ENCODE results near the gene SIRT7. TPM values are rescaled to one million over a fixed set of nuclear protein-coding genes. Genes with fewer than 3 reads are reported as not detected.

The SIRT7 gene
- total and polyA plus RNA-seq, 8 donors, result 11.6 to 37.9 (median 13.2) TPM

DNA sequence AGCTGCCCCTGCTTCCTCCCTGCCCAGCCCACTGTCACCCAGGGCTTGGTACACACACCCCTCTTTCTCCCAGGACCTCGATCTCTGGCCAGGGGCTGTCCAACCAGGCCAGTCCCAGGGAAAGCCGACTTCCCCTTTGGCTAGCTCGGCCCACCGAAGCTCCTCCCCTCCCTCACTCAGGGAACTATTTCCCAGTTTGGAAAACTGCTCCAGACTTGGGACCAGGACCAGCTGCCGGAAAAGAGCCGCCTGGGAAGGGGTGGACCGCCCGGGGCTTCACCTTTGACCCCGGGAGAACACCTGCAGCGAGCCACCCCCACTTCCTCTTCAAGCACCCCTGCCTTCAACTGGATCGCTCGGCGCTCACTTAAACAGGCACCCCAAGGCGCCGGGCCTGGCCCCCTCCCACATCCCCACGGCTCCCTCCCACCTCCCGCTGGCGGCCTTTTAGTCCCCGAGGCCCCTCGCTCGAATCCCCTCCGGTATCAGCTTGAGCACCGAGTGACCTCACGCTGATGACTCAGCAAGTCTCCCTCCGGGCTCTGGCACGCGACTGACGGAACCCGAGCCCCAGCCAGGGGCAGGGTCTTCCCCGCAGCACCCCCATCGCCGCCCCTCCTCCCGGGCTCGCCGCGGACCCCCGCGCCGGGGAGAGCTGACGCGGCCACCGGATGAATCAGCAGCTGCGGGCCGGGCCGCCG, 8.6 kb upstream of the SIRT7 start:
- peaks cover 19 to 62% of the 10 kb centered on the region in 2 donors for H3K4me1 ChIP-seq
- DNase-seq, result peak; percentile 32 to 90 (median 81)
- intact Hi-C loops (cut with DNase I), result no loop called here

GRCh38 chr17:81925860-81926450, 8.0 kb upstream of the SIRT7 start:
- peaks cover 0 to 20% of the 10 kb centered on the region in 2 donors for H3K36me3 ChIP-seq
- DNase-seq (no peak), ATAC-seq (no peak)
- H3K27me3 ChIP-seq, result peaks cover 0 to 31% of the 10 kb centered on the region in 2 donors
- TF ChIP-seq CTCF (IDR thresholded peaks at IDR 0.05), result no peak
- peaks cover 19 to 67% of the 10 kb centered on the region in 2 donors for H3K4me1 ChIP-seq
- peak overlapping the region; percentile 96 to 98 for H3K27ac ChIP-seq
- intact Hi-C loops (cut with DNase I), result no loop called here
- H3K9me3 ChIP-seq, result no peaks in the 10 kb centered on the region
- peak overlapping the region; percentile 66 to 98 for H3K4me3 ChIP-seq

More for the DNA sequence above, 8.6 kb upstream of the SIRT7 start:
- H3K9me3 ChIP-seq, result no peaks in the 10 kb centered on the region
- ATAC-seq, result peak; percentile 63
- no peak for TF ChIP-seq CTCF (IDR thresholded peaks at IDR 0.05)
- peak overlapping the region; percentile 96 to 98 for H3K27ac ChIP-seq
- H3K4me3 ChIP-seq, result peak overlapping the region; percentile 66 to 98
- H3K36me3 ChIP-seq, result peaks cover 0 to 13% of the 10 kb centered on the region in 2 donors
- H3K27me3 ChIP-seq, result peaks cover 0 to 38% of the 10 kb centered on the region in 2 donors

- H3K27ac ChIP-seq, result peak overlapping the region in 1 of 2 donors; percentile 98
- H3K4me1 ChIP-seq, result peaks cover 19 to 78% of the 10 kb centered on the region in 2 donors
- no peak for TF ChIP-seq CTCF (IDR thresholded peaks at IDR 0.05)
- intact Hi-C loops (cut with DNase I), result no loop called here
- H3K27me3 ChIP-seq, result peaks cover 0 to 20% of the 10 kb centered on the region in 2 donors
- H3K36me3 ChIP-seq, result peaks cover 0 to 31% of the 10 kb centered on the region in 2 donors
- H3K4me3 ChIP-seq, result peak overlapping the region in 1 of 2 donors; percentile 98
- no peaks in the 10 kb centered on the region for H3K9me3 ChIP-seq
- ATAC-seq (no peak), DNase-seq (no peak)
Observed at GRCh38 chr17:81924557-81925532, 6.9 kb upstream of the SIRT7 start.

GRCh38 chr17:81923302-81924260, 5.6 kb upstream of the SIRT7 start:
- Histone ChIP-seq H3K4me1 (peaks cover 19 to 86% of the 10 kb centered on the region in 2 donors), H3K27ac (peak overlapping the region; percentile 56 to 98), H3K4me3 (peak overlapping the region in 1 of 2 donors; percentile 98), H3K36me3 (peaks cover 0 to 39% of the 10 kb centered on the region in 2 donors), H3K9me3 (no peaks in the 10 kb centered on the region), H3K27me3 (peaks cover 0 to 8% of the 10 kb centered on the region in 2 donors)
- ATAC-seq, result peak; percentile 53
- TF ChIP-seq CTCF (IDR thresholded peaks at IDR 0.05), result no peak
- DNase-seq, result peak in 3 of 4 donors; percentile 57 to 95 (median 87)
- intact Hi-C loops (cut with DNase I), result no loop called here

Measured in left lung (tissue), 10 donors.